ENCODE measurements around the gene TMEM87B.

DNA sequence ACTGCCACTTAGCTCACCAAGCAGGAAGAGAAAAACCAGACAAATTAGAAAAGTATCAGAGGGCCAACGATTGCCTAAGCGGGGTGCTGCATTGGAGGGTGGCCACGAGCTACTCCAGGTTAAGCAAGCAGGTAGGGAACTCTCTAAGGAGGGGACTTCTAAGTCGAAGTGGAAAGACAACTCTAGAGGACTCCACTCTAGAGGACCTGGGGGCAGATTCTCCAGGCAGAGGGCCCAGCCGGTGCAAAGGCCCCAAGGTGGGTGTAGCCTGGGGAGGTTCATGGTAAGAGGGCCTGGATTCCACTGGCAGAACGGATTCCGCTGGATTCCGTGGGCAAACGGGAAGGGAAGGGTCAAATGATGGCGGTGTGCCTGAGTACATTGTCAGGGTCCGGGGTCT lies 95.8 kb downstream of the TMEM87B start:
- TF ChIP-seq TAF1 (IDR thresholded peaks at IDR 0.05; ENCODE audit: low read depth) (no peak), EP300 (conservative IDR thresholded peaks at IDR 0.05; ENCODE audit: poor library complexity, severe bottlenecking) (no peak)
- TF ChIP-seq, protein P1, sequence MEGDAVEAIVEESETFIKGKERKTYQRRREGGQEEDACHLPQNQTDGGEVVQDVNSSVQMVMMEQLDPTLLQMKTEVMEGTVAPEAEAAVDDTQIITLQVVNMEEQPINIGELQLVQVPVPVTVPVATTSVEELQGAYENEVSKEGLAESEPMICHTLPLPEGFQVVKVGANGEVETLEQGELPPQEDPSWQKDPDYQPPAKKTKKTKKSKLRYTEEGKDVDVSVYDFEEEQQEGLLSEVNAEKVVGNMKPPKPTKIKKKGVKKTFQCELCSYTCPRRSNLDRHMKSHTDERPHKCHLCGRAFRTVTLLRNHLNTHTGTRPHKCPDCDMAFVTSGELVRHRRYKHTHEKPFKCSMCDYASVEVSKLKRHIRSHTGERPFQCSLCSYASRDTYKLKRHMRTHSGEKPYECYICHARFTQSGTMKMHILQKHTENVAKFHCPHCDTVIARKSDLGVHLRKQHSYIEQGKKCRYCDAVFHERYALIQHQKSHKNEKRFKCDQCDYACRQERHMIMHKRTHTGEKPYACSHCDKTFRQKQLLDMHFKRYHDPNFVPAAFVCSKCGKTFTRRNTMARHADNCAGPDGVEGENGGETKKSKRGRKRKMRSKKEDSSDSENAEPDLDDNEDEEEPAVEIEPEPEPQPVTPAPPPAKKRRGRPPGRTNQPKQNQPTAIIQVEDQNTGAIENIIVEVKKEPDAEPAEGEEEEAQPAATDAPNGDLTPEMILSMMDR (IDR thresholded peaks at IDR 0.05; ENCODE audit: poor library complexity, severe bottlenecking): no peak

Measured in neural cell (in vitro differentiated cells).